Spleen (tissue), 11 donors: ENCODE data around the gene FNBP1L. TPM values are rescaled to one million over a fixed set of nuclear protein-coding genes. Genes with fewer than 3 reads are reported as not detected.

Experiments
- DNase-seq: peaks from one replicate; pipeline ENCODE4 v3.0.0-alpha.2; 2020
- H3K27ac ChIP-seq, 8 donors: fragments of 200-600 bp; sonication (generic) in 7 of 8; 1 replicate in 4 of 8; 2 replicates in 4 of 8; pipeline versions ENCODE4 v1.5.0 to v1.8.0; 2016 to 2021; ENCODE audit warnings: inconsistent platforms in 4 of 8, mild to moderate bottlenecking in 4 of 8, moderate library complexity in 1 of 8
- H3K27me3 ChIP-seq, 7 donors: fragments of 200-600 bp; sonication (generic) in 6 of 7; replicated peaks in 1 of 7; 1 replicate in 4 of 7; 2 replicates in 3 of 7; pipeline versions ENCODE4 v1.5.0 to v1.8.0; 2016 to 2021; ENCODE audit warnings: inconsistent platforms in 3 of 7, mild to moderate bottlenecking in 1 of 7
- H3K36me3 ChIP-seq, 6 donors: fragments of 200-600 bp; sonication (generic) in 5 of 6; 1 replicate in 4 of 6; 2 replicates in 2 of 6; pipeline versions ENCODE4 v1.5.0 to v1.8.0; 2016 to 2021; ENCODE audit warnings: inconsistent platforms in 2 of 6
- H3K4me1 ChIP-seq, 6 donors: fragments of 200-600 bp; sonication (generic) in 5 of 6; 1 replicate in 3 of 6; 2 replicates in 3 of 6; pipeline versions ENCODE4 v1.5.0 to v1.8.0; 2016 to 2021; ENCODE audit warnings: inconsistent platforms in 3 of 6
- H3K4me3 ChIP-seq, 8 donors: fragments of 200-600 bp; sonication (generic) in 7 of 8; 1 replicate in 4 of 8; 2 replicates in 4 of 8; pipeline versions ENCODE4 v1.5.0 to v1.8.0; 2016 to 2021; ENCODE audit warnings: inconsistent platforms in 4 of 8, mild to moderate bottlenecking in 4 of 8, moderate library complexity in 2 of 8
- H3K9me3 ChIP-seq, 8 donors: fragments of 200-600 bp; sonication (generic) in 7 of 8; 1 replicate in 4 of 8; 2 replicates in 4 of 8; pipeline versions ENCODE4 v1.5.0 to v1.8.0; 2016 to 2021; ENCODE audit warnings: inconsistent platforms in 4 of 8
- CTCF ChIP-seq, 11 experiments: fragments of 200-600 bp in 7 of 11; fragments of 450-650 bp in 4 of 11; sonication (generic) in 4 of 11; IDR thresholded peaks in 8 of 11; conservative IDR thresholded peaks in 3 of 11; 1 replicate in 7 of 11; 2 replicates in 4 of 11; pipeline versions ENCODE4 v1.4.0 to v1.8.0; 2016 to 2021; ENCODE audit warnings: antibody characterized with exemption in 11 of 11, inconsistent platforms in 4 of 11, mild to moderate bottlenecking in 1 of 11
- POLR2A ChIP-seq, 3 donors: fragments of 450-650 bp; IDR thresholded peaks; one replicate each; pipeline ENCODE4 v1.5.1; 2017; ENCODE audit warnings: antibody characterized with exemption in 3 of 3, mild to moderate bottlenecking in 1 of 3
- POLR2AphosphoS5 ChIP-seq, 3 donors: sonication (generic); formaldehyde crosslinking; IDR thresholded peaks; one replicate each; pipeline ENCODE4 v1.5.1; 2017; ENCODE audit warnings: antibody characterized with exemption in 3 of 3
- WGBS, 5 donors: extraction: QIAGEN DNeasy Blood & Tissue Kit in 3 of 5; methylation state at CpG; one replicate each; pipeline versions ENCODE4 v1.1.5 to v1.1.7; 2013 to 2018; 5-methylcytosine and 5-hydroxymethylcytosine counted together
- intact Hi-C: fragments of 100-400 bp; cut with DNase I; formaldehyde crosslinking; loops from one replicate; pipeline ENCODE4 v1.15.0; 2023; ENCODE audit warnings: low total_unique reads
- polyA plus RNA-seq, 3 donors: library from polyadenylated mRNA; stranded (reverse); fragments of 200-250 nt; gene quantifications; one replicate each; pipeline ENCODE4 v1.2.1, GENCODE V29; 2013
- total RNA-seq, 7 donors: library from RNA; depleted of rRNA in 3 of 7; stranded (reverse); fragments of >200 nt in 3 of 7; fragmentation: NEBNext Ultra II Directional in 4 of 7; extraction: Animal tissue kit (Norgen Biotek cat#: 25700) in 4 of 7; gene quantifications; one replicate each; pipeline versions ENCODE4 v1.1.0 to v1.2.1, GENCODE V29; 2016 to 2021
- donor health status: healthy with polysubstance abuse.
- donor health status: DM: no; HTN: no; CAD: no; lungs with moderate emphysema.
- donor health status: DM: no; HTN: no; CAD: no.
- donor health status: Bipolar disorder and iron deficiency.
- donor health status: healthy.
- donor health status: DM: no; HTN: no; CAD: no.
- donor health status: DM: yes; HTN: yes; CAD: no.

The FNBP1L gene
- total and polyA plus RNA-seq, 10 donors, result 1.5 to 10.0 (median 5.5) TPM

- no peaks in the 10 kb centered on the region for H3K27me3 ChIP-seq
- 87 to 96% (median 94%) methylated on average over 10 to 12 of the region's 12 CpGs for WGBS, 5 donors
- no peak overlapping the region for H3K4me3 ChIP-seq
- no peak for DNase-seq
- intact Hi-C loops, result no loop called here
- peaks cover 0 to 95% (median 32%) of the 10 kb centered on the region in 6 donors for H3K36me3 ChIP-seq
- H3K4me1 ChIP-seq, result no peaks in the 10 kb centered on the region
- no peaks in the 10 kb centered on the region for H3K9me3 ChIP-seq
- no peak overlapping the region for H3K27ac ChIP-seq
- TF ChIP-seq POLR2A (IDR thresholded peaks at IDR 0.05) (no peak), CTCF (IDR thresholded peaks at IDR 0.05 in 8 of 11, conservative IDR thresholded peaks at IDR 0.05 in 3 of 11) (no peak), POLR2AphosphoS5 (IDR thresholded peaks at IDR 0.05) (no peak)
These were observed 123.8 kb downstream of the FNBP1L start for GRCh38 chr1:93571623-93572310.

GRCh38 chr1:93573940-93574469 is 126.1 kb downstream of the FNBP1L start:
- Histone ChIP-seq H3K9me3 (no peaks in the 10 kb centered on the region), H3K27ac (no peak overlapping the region), H3K36me3 (peaks cover 0 to 88% (median 23%) of the 10 kb centered on the region in 6 donors), H3K4me1 (no peaks in the 10 kb centered on the region), H3K27me3 (no peaks in the 10 kb centered on the region), H3K4me3 (no peak overlapping the region)
- TF ChIP-seq POLR2A (IDR thresholded peaks at IDR 0.05) (no peak), CTCF (IDR thresholded peaks at IDR 0.05 in 8 of 11, conservative IDR thresholded peaks at IDR 0.05 in 3 of 11) (no peak), POLR2AphosphoS5 (IDR thresholded peaks at IDR 0.05) (no peak)
- intact Hi-C loops, result no loop called here
- DNase-seq, result no peak
- WGBS, 5 donors, result 76 to 94% (median 85%) methylated on average over 1 of the region's 1 CpG

GRCh38 chr1:93574511-93574910 is 126.6 kb downstream of the FNBP1L start:
- Histone ChIP-seq H3K4me3 (no peak overlapping the region), H3K9me3 (no peaks in the 10 kb centered on the region), H3K36me3 (peaks cover 0 to 88% (median 20%) of the 10 kb centered on the region in 6 donors), H3K4me1 (no peaks in the 10 kb centered on the region), H3K27me3 (no peaks in the 10 kb centered on the region), H3K27ac (no peak overlapping the region)
- 87 to 95% (median 93%) methylated on average over 7 of the region's 7 CpGs for WGBS, 5 donors
- no peak for DNase-seq
- TF ChIP-seq POLR2A (IDR thresholded peaks at IDR 0.05), result no peak
- intact Hi-C loops, result no loop called here

GRCh38 chr1:93574991-93575390 is 127.1 kb downstream of the FNBP1L start:
- H3K27me3 ChIP-seq, result no peaks in the 10 kb centered on the region
- no peak for DNase-seq
- H3K4me1 ChIP-seq, result no peaks in the 10 kb centered on the region
- no peak overlapping the region for H3K4me3 ChIP-seq
- intact Hi-C loops, result no loop called here
- H3K36me3 ChIP-seq, result peaks cover 0 to 88% (median 20%) of the 10 kb centered on the region in 6 donors
- no peaks in the 10 kb centered on the region for H3K9me3 ChIP-seq
- WGBS, 5 donors, result 89 to 98% (median 92%) methylated on average over 6 of the region's 6 CpGs
- H3K27ac ChIP-seq, result no peak overlapping the region
- TF ChIP-seq POLR2A (IDR thresholded peaks at IDR 0.05) (no peak), CTCF (IDR thresholded peaks at IDR 0.05 in 8 of 11, conservative IDR thresholded peaks at IDR 0.05 in 3 of 11) (no peak), POLR2AphosphoS5 (IDR thresholded peaks at IDR 0.05) (no peak)
